Measurements from ENCODE around the gene NACC1. TPM values are rescaled to one million over a fixed set of nuclear protein-coding genes. Genes with fewer than 3 reads are reported as not detected.
A peak's percentile ranks its signal among the peaks of the same experiment; 100 is the strongest.

Gene NACC1
- total RNA-seq, 1 donor from 2014 or later, result 62.1 TPM

- Mint-ChIP-seq H3K27me3 (no peaks in the 10 kb centered on the region), H3K36me3 (ENCODE audit: low read depth) (peaks cover 21% of the 10 kb centered on the region), H3K27ac (peak overlapping the region; percentile 90), H3K9me3 (no peaks in the 10 kb centered on the region), H3K4me3 (peak overlapping the region; percentile 74), H3K4me1 (peaks cover 76% of the 10 kb centered on the region)
- intact Hi-C loops (cut with micrococcal nuclease), result loop anchor here (5.0 kb wide), 2 partner anchors 263 to 308 kb away; partner anchors contain the start of genes JUNB and MAST1
- POLR2A ChIA-PET, result interaction anchor here (0.6 to 8.8 kb wide), 12 partner anchors 16 to 161 kb away, joined by 3 to 158 read pairs (median 10); partner anchors contain the start of genes GADD45GIP1, IER2, NACC1 and STX10
- no peak for ATAC-seq (ENCODE audit: low read depth)
- TF ChIP-seq CTCF (IDR thresholded peaks at IDR 0.05), result no peak
- CTCF ChIA-PET, result interaction anchor here (1.1 to 1.5 kb wide), 3 partner anchors 53 to 161 kb away, joined by 3 to 4 read pairs (median 3); no protein-coding TSS in a partner anchor
- peak; percentile 57 for DNase-seq
Observed at GRCh38 chr19:13100031-13100588, 18.0 kb upstream of the NACC1 start.

- intact Hi-C loops (cut with micrococcal nuclease), result loop anchor here (5.0 kb wide), 2 partner anchors 264 to 309 kb away; partner anchors contain the start of genes JUNB and MAST1
- H3K36me3 Mint-ChIP-seq (ENCODE audit: low read depth), result peaks cover 21% of the 10 kb centered on the region
- no peaks in the 10 kb centered on the region for H3K9me3 Mint-ChIP-seq
- DNase-seq (no peak), ATAC-seq (ENCODE audit: low read depth) (no peak)
- POLR2A ChIA-PET, result interaction anchor here (0.5 to 8.8 kb wide), 21 partner anchors 11 to 701 kb away, joined by 3 to 158 read pairs (median 8); partner anchors contain the start of genes DNASE2, GADD45GIP1, IER2 and NACC1
- peak overlapping the region; percentile 90 for H3K27ac Mint-ChIP-seq
- peaks cover 79% of the 10 kb centered on the region for H3K4me1 Mint-ChIP-seq
- no peaks in the 10 kb centered on the region for H3K27me3 Mint-ChIP-seq
- CTCF ChIA-PET, result interaction anchor here (0.8 to 1.7 kb wide), 7 partner anchors 18 to 177 kb away, joined by 3 to 6 read pairs (median 4); partner anchors contain the start of genes IER2 and STX10
- no peak for TF ChIP-seq CTCF (IDR thresholded peaks at IDR 0.05)
- H3K4me3 Mint-ChIP-seq, result peak overlapping the region; percentile 88
Observed at GRCh38 chr19:13100841-13101589, 17.0 kb upstream of the NACC1 start.

- peak overlapping the region; percentile 88 for H3K27ac Mint-ChIP-seq
- intact Hi-C loops (cut with micrococcal nuclease), result loop anchor here (2.0 to 5.0 kb wide), 4 partner anchors 49 to 745 kb away; partner anchors contain the start of genes IER2, JUNB, MAST1 and STX10
- peaks cover 77% of the 10 kb centered on the region for H3K4me1 Mint-ChIP-seq
- peaks cover 19% of the 10 kb centered on the region for H3K36me3 Mint-ChIP-seq (ENCODE audit: low read depth)
- DNase-seq (no peak), ATAC-seq (ENCODE audit: low read depth) (no peak)
- no peaks in the 10 kb centered on the region for H3K27me3 Mint-ChIP-seq
- ChIA-PET POLR2A (interaction anchor here (0.6 to 8.8 kb wide), 13 partner anchors 7 to 700 kb away, joined by 3 to 158 read pairs (median 24); partner anchors contain the start of genes IER2, NACC1, STX10 and TRMT1), CTCF (interaction anchor here (0.8 to 1.7 kb wide), 6 partner anchors 18 to 176 kb away, joined by 3 to 6 read pairs (median 4); partner anchors contain the start of genes IER2 and STX10)
- peak overlapping the region; percentile 88 for H3K4me3 Mint-ChIP-seq
- no peaks in the 10 kb centered on the region for H3K9me3 Mint-ChIP-seq
- TF ChIP-seq CTCF (IDR thresholded peaks at IDR 0.05), result no peak
Observed at GRCh38 chr19:13101590-13102415, 16.3 kb upstream of the NACC1 start.

GRCh38 chr19:13102416-13102665, 15.7 kb upstream of the NACC1 start:
- Mint-ChIP-seq H3K27me3 (no peaks in the 10 kb centered on the region), H3K36me3 (ENCODE audit: low read depth) (peaks cover 21% of the 10 kb centered on the region), H3K4me1 (peaks cover 76% of the 10 kb centered on the region), H3K9me3 (no peaks in the 10 kb centered on the region), H3K27ac (peak overlapping the region; percentile 88), H3K4me3 (peak overlapping the region; percentile 88)
- ATAC-seq (ENCODE audit: low read depth), result no peak
- ChIA-PET CTCF (interaction anchor here (1.7 kb wide), 1 partner anchor 53 kb away, joined by 6 read pairs; no protein-coding TSS in a partner anchor), POLR2A (interaction anchor here (0.6 to 8.8 kb wide), 10 partner anchors 7 to 159 kb away, joined by 3 to 158 read pairs (median 52); partner anchors contain the start of genes IER2, NACC1, STX10 and TRMT1)
- DNase-seq, result no peak
- intact Hi-C loops (cut with micrococcal nuclease), result loop anchor here (2.0 to 5.0 kb wide), 4 partner anchors 48 to 744 kb away; partner anchors contain the start of genes IER2, JUNB, MAST1 and STX10
- TF ChIP-seq CTCF (IDR thresholded peaks at IDR 0.05), result no peak
